ENCODE measurements around the gene EXO1. TPM values are rescaled to one million over a fixed set of nuclear protein-coding genes. Genes with fewer than 3 reads are reported as not detected.
"Not testable (repeated sequence)": the region's sequence is repeated elsewhere in the genome, so short reads cannot be mapped to it uniquely, and the experiment has no call there.

EXO1 gene
- 0.35 TPM for total RNA-seq
- long read RNA-seq = 0 reads

GRCh38 chr1:241847796-241848685 is at the start of gene EXO1:
TSS of gene EXO1 (plus strand) at chr1:241848204. CDS start at chr1:241850426, 2,222 bp downstream.
- ATAC-seq = peak; percentile 99
- intact Hi-C loops (cut with micrococcal nuclease) = loop anchor here (10.0 kb wide), 2 partner anchors 233 to 323 kb away; no protein-coding TSS in a partner anchor
- DNase-seq = peak; percentile 90

GRCh38 chr1:241799416-241799815 is 48.6 kb upstream of the EXO1 start:
- no peak for DNase-seq
- intact Hi-C loops (cut with micrococcal nuclease) = no loop called here
- ATAC-seq = no peak

GRCh38 chr1:241800640-241801039 is 47.4 kb upstream of the EXO1 start:
- no peak for DNase-seq
- intact Hi-C loops (cut with micrococcal nuclease) = no loop called here
- ATAC-seq = no peak

GRCh38 chr1:241802863-241803262 is 45.1 kb upstream of the EXO1 start:
- DNase-seq = no peak
- ATAC-seq = no peak
- intact Hi-C loops (cut with micrococcal nuclease) = no loop called here

- ATAC-seq; intact Hi-C loops (cut with micrococcal nuclease): not testable (repeated sequence)
Measured at GRCh38 chr1:241804706-241805105, 43.3 kb upstream of the EXO1 start.

GRCh38 chr1:241808265-241808664 is 39.7 kb upstream of the EXO1 start:
- ATAC-seq = no peak

More at GRCh38 chr1:241804706-241805105, 43.3 kb upstream of the EXO1 start:
- DNase-seq = not testable (repeated sequence)

GRCh38 chr1:241810769-241811405 is 37.1 kb upstream of the EXO1 start:
- intact Hi-C loops (cut with micrococcal nuclease) = no loop called here
- ATAC-seq = no peak
- DNase-seq = no peak

More at GRCh38 chr1:241808265-241808664, 39.7 kb upstream of the EXO1 start:
- DNase-seq = no peak
- intact Hi-C loops (cut with micrococcal nuclease) = no loop called here

GRCh38 chr1:241813768-241814320 is 34.2 kb upstream of the EXO1 start:
- DNase-seq (no peak), ATAC-seq (no peak)
- intact Hi-C loops (cut with micrococcal nuclease) = no loop called here

GRCh38 chr1:241816008-241816407 is 32.0 kb upstream of the EXO1 start:
- ATAC-seq = no peak

GRCh38 chr1:241817331-241817792 is 30.6 kb upstream of the EXO1 start:
- intact Hi-C loops (cut with micrococcal nuclease) = no loop called here
- no peak for DNase-seq

More at GRCh38 chr1:241816008-241816407, 32.0 kb upstream of the EXO1 start:
- intact Hi-C loops (cut with micrococcal nuclease) = no loop called here
- no peak for DNase-seq

GRCh38 chr1:241817956-241818612 is 29.9 kb upstream of the EXO1 start:
- DNase-seq = no peak
- no peak for ATAC-seq
- intact Hi-C loops (cut with micrococcal nuclease) = no loop called here

More at GRCh38 chr1:241817331-241817792, 30.6 kb upstream of the EXO1 start:
- ATAC-seq = no peak

- intact Hi-C loops (cut with micrococcal nuclease) = no loop called here
- no peak for ATAC-seq
Measured at GRCh38 chr1:241819340-241819866, 28.6 kb upstream of the EXO1 start.

GRCh38 chr1:241821363-241821762 is 26.6 kb upstream of the EXO1 start:
- intact Hi-C loops (cut with micrococcal nuclease) = no loop called here
- ATAC-seq = no peak

More at GRCh38 chr1:241819340-241819866, 28.6 kb upstream of the EXO1 start:
- DNase-seq = no peak

GRCh38 chr1:241822846-241823245 is 25.2 kb upstream of the EXO1 start:
- DNase-seq = no peak
- ATAC-seq = no peak
- intact Hi-C loops (cut with micrococcal nuclease) = no loop called here

More at GRCh38 chr1:241821363-241821762, 26.6 kb upstream of the EXO1 start:
- DNase-seq = no peak

GRCh38 chr1:241823925-241824324 is 24.1 kb upstream of the EXO1 start:
- intact Hi-C loops (cut with micrococcal nuclease) = no loop called here
- ATAC-seq = no peak
- no peak for DNase-seq

- ATAC-seq (no peak), DNase-seq (no peak)
- intact Hi-C loops (cut with micrococcal nuclease) = no loop called here
Measured at GRCh38 chr1:241825581-241825980, 22.4 kb upstream of the EXO1 start.

GRCh38 chr1:241826613-241827012 is 21.4 kb upstream of the EXO1 start:
- ATAC-seq; DNase-seq; intact Hi-C loops (cut with micrococcal nuclease): not testable (repeated sequence)

- DNase-seq = no peak
- intact Hi-C loops (cut with micrococcal nuclease) = no loop called here
- ATAC-seq = peak; percentile 77
Measured at GRCh38 chr1:241827264-241827663, 20.7 kb upstream of the EXO1 start.

GRCh38 chr1:241828463-241829021 is 19.5 kb upstream of the EXO1 start:
- intact Hi-C loops (cut with micrococcal nuclease) = no loop called here
- ATAC-seq (peak; percentile 38), DNase-seq (no peak)

All from left ventricle myocardium superior (tissue), 1 donor.